GM12878 (cell line): Measurements from ENCODE around the gene NMNAT3. TPM values are rescaled to one million over a fixed set of nuclear protein-coding genes. Genes with fewer than 3 reads are reported as not detected.

Source experiments
- ATAC-seq: fragments of 200-7000 bp; cut with Tn5 transposase; 3 replicates; pipeline ENCODE4 v1.9.1; 2020; ENCODE audit warnings: mild to moderate bottlenecking, moderate library complexity
- BruUV-seq: library from RNA; stranded (reverse); fragments of 400-500 nt; replicated peaks from 2 replicates; lab custom pipeline; 2021; lab: Mats Ljungman, UMichigan
- CTCF ChIA-PET: fragments of 300-600 bp; sonication (Branson Sonifier 250); formaldehyde crosslinking; extraction: SDS; loops from one replicate; lab custom pipeline; 2021; ENCODE audit warnings: inconsistent platforms; lab: Yijun Ruan, JAX
- POLR2A ChIA-PET: fragments of 350-600 bp; formaldehyde crosslinking; extraction: SDS; loops from one replicate; lab custom pipeline; 2021; ENCODE audit warnings: inconsistent platforms; lab: Charles Lee
- RAD21 ChIA-PET: fragments of 300-600 bp; sonication (Branson Sonifier 250); formaldehyde crosslinking; loops from one replicate; lab custom pipeline; 2023; ENCODE audit warnings: antibody characterized with exemption; ENCODE audit not compliant: unreplicated experiment; lab: Charles Lee
- SMC1A ChIA-PET: fragments of 300-600 bp; sonication (Branson Sonifier 250); formaldehyde crosslinking; loops from one replicate; lab custom pipeline; 2023; ENCODE audit not compliant: unreplicated experiment, uncharacterized antibody; lab: Charles Lee
- DNase-seq: peaks from one replicate; pipeline ENCODE4 v3.0.0-alpha.2; 2011; ENCODE audit warnings: low read depth, low spot score
- FAIRE-seq: peaks from 3 replicates; lab custom pipeline; 2011; peaks lifted over from hg19 to GRCh38; lab: Jason Lieb, UNC
- H2AFZ ChIP-seq: 2 replicates; pipeline ENCODE4 v1.6.0; 2011; ENCODE audit warnings: low read depth, low read length, control low read depth; ENCODE audit not compliant: control insufficient read depth
- H3K27ac ChIP-seq: 2 replicates; pipeline ENCODE4 v1.5.1; 2011; ENCODE audit warnings: control low read depth; ENCODE audit not compliant: control insufficient read depth, insufficient read depth
- H3K27me3 ChIP-seq, 2 experiments: replicated peaks in 1 of 2; 2 replicates each; pipeline versions ENCODE4 v1.6.0 to v1.6.1; 2011; ENCODE audit warnings: low read length in 1 of 2; ENCODE audit not compliant: control insufficient read depth in 2 of 2, insufficient read depth in 2 of 2
- H3K36me3 ChIP-seq, 2 experiments: 2 replicates each; pipeline ENCODE4 v1.5.1; 2011; ENCODE audit warnings: low read length in 1 of 2; ENCODE audit not compliant: control insufficient read depth in 2 of 2, insufficient read depth in 2 of 2
- H3K4me1 ChIP-seq: 2 replicates; pipeline ENCODE4 v1.6.1; 2011; ENCODE audit warnings: mild to moderate bottlenecking, low read length, moderate library complexity, mixed read lengths; ENCODE audit not compliant: control insufficient read depth, insufficient read depth
- H3K4me2 ChIP-seq: 2 replicates; pipeline ENCODE4 v1.6.0; 2011; ENCODE audit warnings: control low read depth; ENCODE audit not compliant: control insufficient read depth, insufficient read depth
- H3K4me3 ChIP-seq: fragments of 200-600 bp; sonication (generic); 2 replicates; pipeline ENCODE4 v1.5.1; 2016
- H3K79me2 ChIP-seq: 2 replicates; pipeline ENCODE4 v1.6.0; 2011; ENCODE audit warnings: low read length; ENCODE audit not compliant: control insufficient read depth, insufficient read depth
- H3K9ac ChIP-seq: 2 replicates; pipeline ENCODE4 v1.8.0; 2011; ENCODE audit warnings: low read length, control low read depth, mixed read lengths; ENCODE audit not compliant: control insufficient read depth, insufficient read depth
- H3K9me3 ChIP-seq: replicated peaks from 3 replicates; pipeline ENCODE4 v1.5.1; 2011; ENCODE audit warnings: mild to moderate bottlenecking, low read length; ENCODE audit not compliant: control insufficient read depth, insufficient read depth
- H4K20me1 ChIP-seq: 2 replicates; pipeline ENCODE4 v1.6.0; 2011; ENCODE audit not compliant: control insufficient read depth, insufficient read depth
- BMI1 ChIP-seq: fragments of 450-650 bp; IDR thresholded peaks from 2 replicates; pipeline ENCODE4 v1.6.1; 2016; ENCODE audit warnings: mild to moderate bottlenecking, moderate library complexity, borderline replicate concordance
- CBFB ChIP-seq: IDR thresholded peaks from 2 replicates; pipeline ENCODE4 v1.6.1; 2016; ENCODE audit warnings: antibody characterized with exemption, low read depth
- KAT2A ChIP-seq: conservative IDR thresholded peaks from 2 replicates; pipeline ENCODE4 v1.6.1; 2011; ENCODE audit warnings: low read depth, low read length; ENCODE audit not compliant: control insufficient read depth
- PML ChIP-seq: IDR thresholded peaks from 2 replicates; pipeline ENCODE4 v1.6.1; 2012; ENCODE audit warnings: low read length, inconsistent platforms
- RAD51 ChIP-seq: fragments of 450-650 bp; IDR thresholded peaks from 2 replicates; pipeline ENCODE4 v1.6.1; 2016; ENCODE audit warnings: moderate library complexity, mild to moderate bottlenecking, inconsistent platforms
- SMAD5 ChIP-seq: IDR thresholded peaks from 2 replicates; pipeline ENCODE4 v1.6.1; 2016; ENCODE audit warnings: antibody characterized with exemption, low read depth
- SRF ChIP-seq, 2 experiments: IDR thresholded peaks; 2 replicates each; pipeline ENCODE4 v1.6.1; 2011; ENCODE audit warnings: low read depth in 2 of 2, low read length in 2 of 2, mild to moderate bottlenecking in 1 of 2, moderate library complexity in 1 of 2
- STAT1 ChIP-seq: fragments of 450-650 bp; conservative IDR thresholded peaks from 2 replicates; pipeline ENCODE4 v1.6.1; 2014; ENCODE audit warnings: antibody characterized with exemption, mild to moderate bottlenecking
- STAT3 ChIP-seq: IDR thresholded peaks from 2 replicates; pipeline ENCODE4 v1.6.1; 2011; ENCODE audit warnings: low read depth, low read length, improper control_type of control experiment
- SUPT20H ChIP-seq: IDR thresholded peaks from 2 replicates; pipeline ENCODE4 v1.6.1; 2011; ENCODE audit warnings: low read depth, mild to moderate bottlenecking, low read length, moderate library complexity, borderline replicate concordance; ENCODE audit not compliant: control insufficient read depth
- WRNIP1 ChIP-seq: IDR thresholded peaks from 2 replicates; pipeline ENCODE4 v1.6.1; 2011; ENCODE audit warnings: low read depth, low read length, improper control_type of control experiment, borderline replicate concordance
- YY1 ChIP-seq: IDR thresholded peaks from 2 replicates; pipeline ENCODE4 v1.6.1; 2011; ENCODE audit warnings: low read depth, mild to moderate bottlenecking, low read length
- ZZZ3 ChIP-seq: IDR thresholded peaks from 2 replicates; pipeline ENCODE4 v1.6.1; 2011; ENCODE audit warnings: low read depth; ENCODE audit not compliant: control insufficient read depth, insufficient read length
- WGBS: methylation state at CpG from one replicate; pipeline ENCODE4 v1.1.6; 2016; ENCODE audit warnings: low lambda C conversion rate; ENCODE audit not compliant: insufficient replicate concordance, insufficient coverage; ENCODE audit errors: missing lambda C conversion rate; 5-methylcytosine and 5-hydroxymethylcytosine counted together
- in situ Hi-C: fragments of 300-500 bp; cut with MboI; formaldehyde crosslinking; loops from 9 replicates; pipeline ENCODE4 v1.14.3; 2018; ENCODE audit warnings: mixed read lengths
- intact Hi-C: fragments of 100-400 bp; cut with micrococcal nuclease; formaldehyde crosslinking; loops from one replicate; pipeline ENCODE4 v1.14.2; 2022; ENCODE audit not compliant: unreplicated experiment
- polyA plus RNA-seq, 11 experiments: library from polyadenylated mRNA; depleted of rRNA in 4 of 11; unstranded in 6 of 11; stranded (reverse) in 5 of 11; fragments of >200 nt; fragmentation: Nextera tagmentation in 4 of 11; fragmentation: Illumina TruSeq in 1 of 11; extraction: Ambion mirVana in 4 of 11; extraction: Trizol in 1 of 11; gene quantifications; 1 replicate in 1 of 11; 2 replicates in 10 of 11; pipeline versions ENCODE4 v1.2.1 to v1.2.3, GENCODE V29; 2011 to 2016; ENCODE audit warnings: inconsistent platforms in 2 of 11, missing spikeins in 2 of 11, low read depth in 1 of 11
- total RNA-seq, 4 experiments: library from RNA; depleted of rRNA in 3 of 4; stranded (reverse); fragments of >200 nt in 3 of 4; fragmentation: Illumina TruSeq in 1 of 4; extraction: Trizol in 1 of 4; gene quantifications; 2 replicates each; pipeline versions ENCODE4 v1.2.1 to v1.2.3, GENCODE V29; 2013 to 2021
- TF ChIP-seq, protein P1 (sequence below): IDR thresholded peaks from 2 replicates; pipeline ENCODE4 v1.6.1; 2012; ENCODE audit warnings: low read length, inconsistent platforms
- TF ChIP-seq, protein P2 (sequence below): IDR thresholded peaks from 2 replicates; pipeline ENCODE4 v1.6.1; 2012; ENCODE audit warnings: improper control_type of control experiment, low read depth, low read length; ENCODE audit not compliant: insufficient replicate concordance
- TF ChIP-seq, protein P3 (sequence below): fragments of 450-650 bp; IDR thresholded peaks from 2 replicates; pipeline ENCODE4 v1.6.1; 2017; ENCODE audit warnings: mild to moderate bottlenecking, moderate library complexity

NMNAT3 gene
- total and polyA plus RNA-seq, 10 of the 15 experiments (the other 5 are each of a cell fraction or from before 2014, with no cell fraction given): under 0.01 to 0.92 (median 0.08) TPM; not detected in 4

GRCh38 chr3:139546772-139547171 lies 131.0 kb downstream of the NMNAT3 start:
- ATAC-seq: no peak
- FAIRE-seq: no peak
- H3K27ac ChIP-seq: no peak overlapping the region
- H3K4me3 ChIP-seq: no peak overlapping the region
- no peaks in the 10 kb centered on the region for H3K4me1 ChIP-seq
- H3K36me3 ChIP-seq: no peaks in the 10 kb centered on the region
- H3K9ac ChIP-seq: no peak overlapping the region
- no peaks in the 10 kb centered on the region for H3K79me2 ChIP-seq
- in situ Hi-C loops: no loop called here
- DNase-seq: no peak
- no peaks in the 10 kb centered on the region for H3K9me3 ChIP-seq
- ChIA-PET POLR2A (no interaction called here), SMC1A (interaction anchor here (0.8 kb wide), 1 partner anchor 94 kb away, joined by 3 read pairs; no protein-coding TSS in a partner anchor), RAD21 (no interaction called here), CTCF (no interaction called here)
- H2AFZ ChIP-seq: no peak overlapping the region
- H3K27me3 ChIP-seq: no peaks in the 10 kb centered on the region
- WGBS: 0% methylated on average over 3 of the region's 3 CpGs
- intact Hi-C loops: no loop called here
- H4K20me1 ChIP-seq: no peaks in the 10 kb centered on the region
- BruUV-seq: no TSS peak
- H3K4me2 ChIP-seq: no peak overlapping the region
- TF ChIP-seq STAT1: no peak
- no peak for TF ChIP-seq KAT2A
- no peak for TF ChIP-seq SRF (IDR thresholded peaks at IDR 0.05; ENCODE audit: low read depth in 2 of 2, low read length in 2 of 2)
- TF ChIP-seq SMAD5: no peak
- TF ChIP-seq, protein P1, sequence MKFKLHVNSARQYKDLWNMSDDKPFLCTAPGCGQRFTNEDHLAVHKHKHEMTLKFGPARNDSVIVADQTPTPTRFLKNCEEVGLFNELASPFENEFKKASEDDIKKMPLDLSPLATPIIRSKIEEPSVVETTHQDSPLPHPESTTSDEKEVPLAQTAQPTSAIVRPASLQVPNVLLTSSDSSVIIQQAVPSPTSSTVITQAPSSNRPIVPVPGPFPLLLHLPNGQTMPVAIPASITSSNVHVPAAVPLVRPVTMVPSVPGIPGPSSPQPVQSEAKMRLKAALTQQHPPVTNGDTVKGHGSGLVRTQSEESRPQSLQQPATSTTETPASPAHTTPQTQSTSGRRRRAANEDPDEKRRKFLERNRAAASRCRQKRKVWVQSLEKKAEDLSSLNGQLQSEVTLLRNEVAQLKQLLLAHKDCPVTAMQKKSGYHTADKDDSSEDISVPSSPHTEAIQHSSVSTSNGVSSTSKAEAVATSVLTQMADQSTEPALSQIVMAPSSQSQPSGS: no peak
- no peak for TF ChIP-seq PML
- no peak for TF ChIP-seq RAD51
- TF ChIP-seq BMI1: no peak
- TF ChIP-seq CBFB: no peak
- no peak for TF ChIP-seq SUPT20H
- TF ChIP-seq, protein P2, sequence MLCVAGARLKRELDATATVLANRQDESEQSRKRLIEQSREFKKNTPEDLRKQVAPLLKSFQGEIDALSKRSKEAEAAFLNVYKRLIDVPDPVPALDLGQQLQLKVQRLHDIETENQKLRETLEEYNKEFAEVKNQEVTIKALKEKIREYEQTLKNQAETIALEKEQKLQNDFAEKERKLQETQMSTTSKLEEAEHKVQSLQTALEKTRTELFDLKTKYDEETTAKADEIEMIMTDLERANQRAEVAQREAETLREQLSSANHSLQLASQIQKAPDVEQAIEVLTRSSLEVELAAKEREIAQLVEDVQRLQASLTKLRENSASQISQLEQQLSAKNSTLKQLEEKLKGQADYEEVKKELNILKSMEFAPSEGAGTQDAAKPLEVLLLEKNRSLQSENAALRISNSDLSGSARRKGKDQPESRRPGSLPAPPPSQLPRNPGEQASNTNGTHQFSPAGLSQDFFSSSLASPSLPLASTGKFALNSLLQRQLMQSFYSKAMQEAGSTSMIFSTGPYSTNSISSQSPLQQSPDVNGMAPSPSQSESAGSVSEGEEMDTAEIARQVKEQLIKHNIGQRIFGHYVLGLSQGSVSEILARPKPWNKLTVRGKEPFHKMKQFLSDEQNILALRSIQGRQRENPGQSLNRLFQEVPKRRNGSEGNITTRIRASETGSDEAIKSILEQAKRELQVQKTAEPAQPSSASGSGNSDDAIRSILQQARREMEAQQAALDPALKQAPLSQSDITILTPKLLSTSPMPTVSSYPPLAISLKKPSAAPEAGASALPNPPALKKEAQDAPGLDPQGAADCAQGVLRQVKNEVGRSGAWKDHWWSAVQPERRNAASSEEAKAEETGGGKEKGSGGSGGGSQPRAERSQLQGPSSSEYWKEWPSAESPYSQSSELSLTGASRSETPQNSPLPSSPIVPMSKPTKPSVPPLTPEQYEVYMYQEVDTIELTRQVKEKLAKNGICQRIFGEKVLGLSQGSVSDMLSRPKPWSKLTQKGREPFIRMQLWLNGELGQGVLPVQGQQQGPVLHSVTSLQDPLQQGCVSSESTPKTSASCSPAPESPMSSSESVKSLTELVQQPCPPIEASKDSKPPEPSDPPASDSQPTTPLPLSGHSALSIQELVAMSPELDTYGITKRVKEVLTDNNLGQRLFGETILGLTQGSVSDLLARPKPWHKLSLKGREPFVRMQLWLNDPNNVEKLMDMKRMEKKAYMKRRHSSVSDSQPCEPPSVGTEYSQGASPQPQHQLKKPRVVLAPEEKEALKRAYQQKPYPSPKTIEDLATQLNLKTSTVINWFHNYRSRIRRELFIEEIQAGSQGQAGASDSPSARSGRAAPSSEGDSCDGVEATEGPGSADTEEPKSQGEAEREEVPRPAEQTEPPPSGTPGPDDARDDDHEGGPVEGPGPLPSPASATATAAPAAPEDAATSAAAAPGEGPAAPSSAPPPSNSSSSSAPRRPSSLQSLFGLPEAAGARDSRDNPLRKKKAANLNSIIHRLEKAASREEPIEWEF: no peak
- TF ChIP-seq YY1: no peak
- TF ChIP-seq, protein P3, sequence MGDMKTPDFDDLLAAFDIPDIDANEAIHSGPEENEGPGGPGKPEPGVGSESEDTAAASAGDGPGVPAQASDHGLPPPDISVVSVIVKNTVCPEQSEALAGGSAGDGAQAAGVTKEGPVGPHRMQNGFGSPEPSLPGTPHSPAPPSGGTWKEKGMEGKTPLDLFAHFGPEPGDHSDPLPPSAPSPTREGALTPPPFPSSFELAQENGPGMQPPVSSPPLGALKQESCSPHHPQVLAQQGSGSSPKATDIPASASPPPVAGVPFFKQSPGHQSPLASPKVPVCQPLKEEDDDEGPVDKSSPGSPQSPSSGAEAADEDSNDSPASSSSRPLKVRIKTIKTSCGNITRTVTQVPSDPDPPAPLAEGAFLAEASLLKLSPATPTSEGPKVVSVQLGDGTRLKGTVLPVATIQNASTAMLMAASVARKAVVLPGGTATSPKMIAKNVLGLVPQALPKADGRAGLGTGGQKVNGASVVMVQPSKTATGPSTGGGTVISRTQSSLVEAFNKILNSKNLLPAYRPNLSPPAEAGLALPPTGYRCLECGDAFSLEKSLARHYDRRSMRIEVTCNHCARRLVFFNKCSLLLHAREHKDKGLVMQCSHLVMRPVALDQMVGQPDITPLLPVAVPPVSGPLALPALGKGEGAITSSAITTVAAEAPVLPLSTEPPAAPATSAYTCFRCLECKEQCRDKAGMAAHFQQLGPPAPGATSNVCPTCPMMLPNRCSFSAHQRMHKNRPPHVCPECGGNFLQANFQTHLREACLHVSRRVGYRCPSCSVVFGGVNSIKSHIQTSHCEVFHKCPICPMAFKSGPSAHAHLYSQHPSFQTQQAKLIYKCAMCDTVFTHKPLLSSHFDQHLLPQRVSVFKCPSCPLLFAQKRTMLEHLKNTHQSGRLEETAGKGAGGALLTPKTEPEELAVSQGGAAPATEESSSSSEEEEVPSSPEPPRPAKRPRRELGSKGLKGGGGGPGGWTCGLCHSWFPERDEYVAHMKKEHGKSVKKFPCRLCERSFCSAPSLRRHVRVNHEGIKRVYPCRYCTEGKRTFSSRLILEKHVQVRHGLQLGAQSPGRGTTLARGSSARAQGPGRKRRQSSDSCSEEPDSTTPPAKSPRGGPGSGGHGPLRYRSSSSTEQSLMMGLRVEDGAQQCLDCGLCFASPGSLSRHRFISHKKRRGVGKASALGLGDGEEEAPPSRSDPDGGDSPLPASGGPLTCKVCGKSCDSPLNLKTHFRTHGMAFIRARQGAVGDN: no peak
- no peak for TF ChIP-seq STAT3
- no peak for TF ChIP-seq ZZZ3
- TF ChIP-seq WRNIP1: no peak
